Fibroblast of the aortic adventitia (primary cell): ENCODE measurements around the gene RPRD2. TPM values are rescaled to one million over a fixed set of nuclear protein-coding genes. Genes with fewer than 3 reads are reported as not detected.

Source experiments
- DNase-seq: peaks from one replicate; pipeline ENCODE4 v3.0.0-alpha.2; 2010; ENCODE audit warnings: low read depth
- H3K4me3 ChIP-seq: 2 replicates; pipeline ENCODE4 v1.5.1; 2011; ENCODE audit warnings: low read depth, mild to moderate bottlenecking, control low read depth, low read length, moderate library complexity
- total RNA-seq: library from RNA; depleted of rRNA; stranded (reverse); fragments of >200 nt; gene quantifications from 2 replicates; pipeline ENCODE4 v1.2.3, GENCODE V29; 2012; ENCODE audit warnings: low replicate concordance
- TF ChIP-seq, protein P1 (sequence below): IDR thresholded peaks from 2 replicates; pipeline ENCODE4 v1.5.1; 2011; ENCODE audit warnings: mild to moderate bottlenecking, low read length, control low read depth, inconsistent platforms; ENCODE audit not compliant: insufficient read depth

RPRD2 gene
- total RNA-seq, 1 donor, result 19.3 TPM

- DNase-seq, result peak; percentile 94
- TF ChIP-seq, protein P1, sequence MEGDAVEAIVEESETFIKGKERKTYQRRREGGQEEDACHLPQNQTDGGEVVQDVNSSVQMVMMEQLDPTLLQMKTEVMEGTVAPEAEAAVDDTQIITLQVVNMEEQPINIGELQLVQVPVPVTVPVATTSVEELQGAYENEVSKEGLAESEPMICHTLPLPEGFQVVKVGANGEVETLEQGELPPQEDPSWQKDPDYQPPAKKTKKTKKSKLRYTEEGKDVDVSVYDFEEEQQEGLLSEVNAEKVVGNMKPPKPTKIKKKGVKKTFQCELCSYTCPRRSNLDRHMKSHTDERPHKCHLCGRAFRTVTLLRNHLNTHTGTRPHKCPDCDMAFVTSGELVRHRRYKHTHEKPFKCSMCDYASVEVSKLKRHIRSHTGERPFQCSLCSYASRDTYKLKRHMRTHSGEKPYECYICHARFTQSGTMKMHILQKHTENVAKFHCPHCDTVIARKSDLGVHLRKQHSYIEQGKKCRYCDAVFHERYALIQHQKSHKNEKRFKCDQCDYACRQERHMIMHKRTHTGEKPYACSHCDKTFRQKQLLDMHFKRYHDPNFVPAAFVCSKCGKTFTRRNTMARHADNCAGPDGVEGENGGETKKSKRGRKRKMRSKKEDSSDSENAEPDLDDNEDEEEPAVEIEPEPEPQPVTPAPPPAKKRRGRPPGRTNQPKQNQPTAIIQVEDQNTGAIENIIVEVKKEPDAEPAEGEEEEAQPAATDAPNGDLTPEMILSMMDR, result peak; percentile 10
- peak within 1 kb of the TSS; percentile 70 for H3K4me3 ChIP-seq
Measured at GRCh38 chr1:150515328-150516049, 151.5 kb downstream of the RPRD2 start, which contains the start of gene FALEC. Gene FALEC, plus strand, starts transcription at chr1:150515752.

DNA sequence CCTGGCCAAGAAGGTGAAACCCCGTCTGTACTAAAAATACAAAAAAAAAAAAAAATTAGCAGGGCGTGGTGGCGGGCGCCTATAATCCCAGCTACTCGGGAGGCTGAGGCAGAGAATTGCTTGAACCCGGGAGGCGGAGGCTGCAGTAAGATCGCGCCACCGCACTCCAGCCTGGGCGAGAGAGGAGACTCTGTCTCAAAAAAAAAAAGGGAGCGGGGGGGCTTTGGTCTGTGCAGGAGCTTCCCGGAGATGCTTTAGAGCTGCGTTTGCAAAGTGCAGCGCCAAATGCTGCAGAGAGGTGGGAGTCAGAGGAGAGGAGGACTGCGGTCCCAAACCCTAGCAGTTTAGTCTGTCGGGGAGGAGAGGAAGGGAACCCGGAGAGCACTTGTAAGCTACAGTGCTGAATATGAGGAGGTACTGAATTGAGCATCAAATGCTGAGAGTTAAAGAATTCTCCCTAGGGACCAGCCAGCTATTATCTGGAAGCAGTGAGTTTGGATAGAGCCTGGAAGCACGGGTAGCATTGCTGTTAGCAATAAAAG is 152.2 kb downstream of the RPRD2 start:
- peak overlapping the region; percentile 70 for H3K4me3 ChIP-seq
- TF ChIP-seq, protein P1, result peak; percentile 15
- DNase-seq, result peak; percentile 49

DNA sequence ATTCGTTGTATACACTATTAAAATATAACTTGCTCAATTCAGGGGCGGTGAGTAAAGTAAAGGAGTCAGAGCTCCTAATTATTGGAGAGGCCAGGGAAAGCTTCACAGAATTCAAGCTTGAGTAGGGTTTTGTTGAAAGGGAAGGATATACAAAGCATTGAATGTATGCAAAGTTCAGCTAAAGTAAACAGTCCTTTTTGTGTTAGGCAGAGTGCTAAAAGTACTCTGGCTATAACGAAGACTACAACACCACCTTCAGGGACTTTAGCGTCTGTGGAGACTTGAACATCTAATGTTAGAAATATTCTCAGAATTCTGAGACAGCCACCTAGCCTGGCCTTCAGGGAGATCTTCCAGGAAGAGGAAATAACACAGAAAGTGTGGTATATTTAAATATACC is 152.7 kb downstream of the RPRD2 start:
- TF ChIP-seq, protein P1, result no peak
- DNase-seq, result peak; percentile 26
- peak overlapping the region; percentile 59 for H3K4me3 ChIP-seq

GRCh38 chr1:150521196-150521968 is 157.4 kb downstream of the RPRD2 start:
- no peak overlapping the region for H3K4me3 ChIP-seq
- no peak for DNase-seq
- TF ChIP-seq, protein P1, result no peak

GRCh38 chr1:150525348-150525747 is 161.4 kb downstream of the RPRD2 start:
- TF ChIP-seq, protein P1, result no peak
- no peak overlapping the region for H3K4me3 ChIP-seq

More at GRCh38 chr1:150525348-150525747, 161.4 kb downstream of the RPRD2 start:
- no peak for DNase-seq

Other genes starting within 250 kb of the RPRD2 start
- 27.7 and 43.6 TPM in 2 replicates for gene PLEKHO1, start 214.2 kb upstream of the RPRD2 start, total RNA-seq
- 35.1 and 52.1 TPM in 2 replicates for gene ANP32E, start 128.0 kb upstream of the RPRD2 start, total RNA-seq
- not detected in 2 replicates for gene CA14, start 106.4 kb upstream of the RPRD2 start, total RNA-seq
- 83.5 and 110 TPM in 2 replicates for gene APH1A, start 95.1 kb upstream of the RPRD2 start, total RNA-seq
- gene C1orf54, start 91.4 kb upstream of the RPRD2 start, total RNA-seq, result 33.3 and 76.5 TPM in 2 replicates
- 9.8 and 26.8 TPM in 2 replicates for gene CIART, start 81.6 kb upstream of the RPRD2 start, total RNA-seq
- gene MRPS21, start 70.3 kb upstream of the RPRD2 start, total RNA-seq, result 15.8 and 40.2 TPM in 2 replicates
- 42.5 and 47.8 TPM in 2 replicates for gene PRPF3, start 42.6 kb upstream of the RPRD2 start, total RNA-seq
- 9.8 and 15.9 TPM in 2 replicates for gene TARS2, start 123.3 kb downstream of the RPRD2 start, total RNA-seq
- gene ECM1, start 144.0 kb downstream of the RPRD2 start, total RNA-seq, result 8.0 and 45.2 TPM in 2 replicates
- not detected in 2 replicates for gene FALEC, start 151.6 kb downstream of the RPRD2 start, total RNA-seq
- 11.9 and 13.0 TPM in 2 replicates for gene ADAMTSL4, start 185.3 kb downstream of the RPRD2 start, total RNA-seq
- gene MCL1, start 215.5 kb downstream of the RPRD2 start, total RNA-seq, result 130 and 212 TPM in 2 replicates